SH-SY5Y (cell line): ENCODE data around the gene FAM111B.

Source experiments
- GATA2 ChIP-seq: IDR thresholded peaks from 2 replicates; pipeline ENCODE4 v1.6.1; 2011; ENCODE audit warnings: mild to moderate bottlenecking, low read depth, low read length
- GATA3 ChIP-seq: IDR thresholded peaks from 2 replicates; pipeline ENCODE4 v1.6.1; 2011; ENCODE audit warnings: low read depth, mild to moderate bottlenecking, low read length, moderate library complexity

- TF ChIP-seq GATA3 (no peak), GATA2 (no peak)
These were observed 10.7 kb downstream of the FAM111B start for GRCh38 chr11:59117774-59118173.
